ENCODE data around the gene RFTN1. TPM values are rescaled to one million over a fixed set of nuclear protein-coding genes. Genes with fewer than 3 reads are reported as not detected.

The RFTN1 gene
- total and polyA plus RNA-seq, 2 donors (not counting 3 experiments of a cell fraction or from before 2014, with no cell fraction given), result 40.3 to 43.3 TPM

DNA sequence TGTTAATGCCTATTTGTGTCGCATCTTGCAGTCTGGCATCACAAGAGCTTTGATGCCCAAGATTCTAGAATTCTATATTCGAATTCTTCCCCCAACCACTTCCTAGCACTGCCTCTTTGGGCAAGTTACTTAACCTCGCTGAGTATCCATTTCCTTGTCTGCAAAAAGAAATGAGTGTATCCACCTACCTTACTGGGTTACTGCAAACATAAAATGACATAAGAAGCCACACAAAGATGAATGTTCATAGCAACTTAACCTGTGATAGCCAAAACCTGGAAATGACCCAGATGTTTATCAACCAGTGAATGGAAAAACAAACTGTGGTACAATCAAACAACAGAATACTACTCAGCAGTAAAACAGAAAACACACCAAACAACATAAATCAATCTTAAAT is 24.9 kb downstream of the RFTN1 start:
- Histone ChIP-seq H3K4me1 (ENCODE audit: control insufficient read depth, extremely low read depth, insufficient read depth, low read length) (peaks cover 20% of the 10 kb centered on the region), H3K79me2 (ENCODE audit: control insufficient read depth, insufficient read depth, low read length) (no peaks in the 10 kb centered on the region), H3K4me2 (ENCODE audit: insufficient read depth, low read length) (no peak overlapping the region), H3K9me1 (replicated peaks; ENCODE audit: control insufficient read depth, extremely low read depth, insufficient read depth, low read length) (no peaks in the 10 kb centered on the region), H3K27me3 (ENCODE audit: control insufficient read depth in 2 of 2, insufficient read depth in 2 of 2, low read length in 2 of 2) (no peaks in the 10 kb centered on the region), H3K4me3 (replicated peaks in 1 of 3; ENCODE audit: insufficient read depth in 1 of 3, low read depth in 1 of 3, low read length in 3 of 3) (no peak overlapping the region), H3K27ac (ENCODE audit: insufficient read depth, low read depth, low read length) (no peak overlapping the region), H3K9me3 (replicated peaks; ENCODE audit: control insufficient read depth, insufficient read depth, low read length) (no peaks in the 10 kb centered on the region), H2AFZ (ENCODE audit: low read depth, low read length) (no peak overlapping the region), H3K36me3 (ENCODE audit: control insufficient read depth in 2 of 2, extremely low read depth in 1 of 2, insufficient read depth in 2 of 2, low read length in 2 of 2) (peaks cover 2 to 3% of the 10 kb centered on the region in 2 experiments), H4K20me1 (replicated peaks; ENCODE audit: control insufficient read depth, extremely low read depth, insufficient read depth, low read length) (no peaks in the 10 kb centered on the region), H3K9ac (replicated peaks; ENCODE audit: extremely low read depth, insufficient read depth, low read length) (no peak overlapping the region)
- DNase-seq (ENCODE audit: low read depth, low spot score), result no peak
- intact Hi-C loops (cut with micrococcal nuclease), result no loop called here
- TF ChIP-seq GATA2 (IDR thresholded peaks at IDR 0.05; ENCODE audit: insufficient read depth, insufficient read length, low read depth, low read length) (no peak), POLR2AphosphoS5 (IDR thresholded peaks at IDR 0.05; ENCODE audit: insufficient read depth, low read depth, low read length) (no peak), MYC (IDR thresholded peaks at IDR 0.05; ENCODE audit: low read depth, low read length) (no peak), EZH2 (IDR thresholded peaks at IDR 0.05; ENCODE audit: borderline replicate concordance, low read depth, low read length, severe bottlenecking) (no peak), POLR2A (IDR thresholded peaks at IDR 0.05; ENCODE audit: low read depth, low read length) (no peak), JUN (IDR thresholded peaks at IDR 0.05; ENCODE audit: borderline replicate concordance, insufficient read depth, insufficient read length, low read depth) (no peak), FOS (IDR thresholded peaks at IDR 0.05; ENCODE audit: borderline replicate concordance, insufficient read depth, low read length) (no peak)
- TF ChIP-seq, protein P1, sequence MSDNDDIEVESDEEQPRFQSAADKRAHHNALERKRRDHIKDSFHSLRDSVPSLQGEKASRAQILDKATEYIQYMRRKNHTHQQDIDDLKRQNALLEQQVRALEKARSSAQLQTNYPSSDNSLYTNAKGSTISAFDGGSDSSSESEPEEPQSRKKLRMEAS (IDR thresholded peaks at IDR 0.05; ENCODE audit: insufficient read depth, insufficient read length), result no peak
- TF ChIP-seq, protein P2, sequence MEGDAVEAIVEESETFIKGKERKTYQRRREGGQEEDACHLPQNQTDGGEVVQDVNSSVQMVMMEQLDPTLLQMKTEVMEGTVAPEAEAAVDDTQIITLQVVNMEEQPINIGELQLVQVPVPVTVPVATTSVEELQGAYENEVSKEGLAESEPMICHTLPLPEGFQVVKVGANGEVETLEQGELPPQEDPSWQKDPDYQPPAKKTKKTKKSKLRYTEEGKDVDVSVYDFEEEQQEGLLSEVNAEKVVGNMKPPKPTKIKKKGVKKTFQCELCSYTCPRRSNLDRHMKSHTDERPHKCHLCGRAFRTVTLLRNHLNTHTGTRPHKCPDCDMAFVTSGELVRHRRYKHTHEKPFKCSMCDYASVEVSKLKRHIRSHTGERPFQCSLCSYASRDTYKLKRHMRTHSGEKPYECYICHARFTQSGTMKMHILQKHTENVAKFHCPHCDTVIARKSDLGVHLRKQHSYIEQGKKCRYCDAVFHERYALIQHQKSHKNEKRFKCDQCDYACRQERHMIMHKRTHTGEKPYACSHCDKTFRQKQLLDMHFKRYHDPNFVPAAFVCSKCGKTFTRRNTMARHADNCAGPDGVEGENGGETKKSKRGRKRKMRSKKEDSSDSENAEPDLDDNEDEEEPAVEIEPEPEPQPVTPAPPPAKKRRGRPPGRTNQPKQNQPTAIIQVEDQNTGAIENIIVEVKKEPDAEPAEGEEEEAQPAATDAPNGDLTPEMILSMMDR (IDR thresholded peaks at IDR 0.05; ENCODE audit: extremely low read depth in 1 of 2, insufficient read depth in 1 of 2, low read depth in 1 of 2, low read length in 2 of 2), result no peak
- ChIA-PET POLR2A (no interaction called here), CTCF (no interaction called here)
- dilution Hi-C loops (cut with MboI; ENCODE audit: extremely low pct_ligation_motif_present, low sequenced_read_pairs), result no loop called here
- FAIRE-seq, result no peak
- BruUV-seq (replicated peaks), result no TSS peak
